NCI-H2196 treated with DMSO at 0.1 percent for 48 hours (cell line): ENCODE results near the gene SORL1.
A peak's percentile ranks its signal among the peaks of the same experiment; 100 is the strongest.

Experiments
- DNase-seq: peaks from one replicate; lab custom pipeline; 2025; ENCODE audit not compliant: unreplicated experiment; lab: John Stamatoyannopoulos, UW

SORL1 gene

DNA sequence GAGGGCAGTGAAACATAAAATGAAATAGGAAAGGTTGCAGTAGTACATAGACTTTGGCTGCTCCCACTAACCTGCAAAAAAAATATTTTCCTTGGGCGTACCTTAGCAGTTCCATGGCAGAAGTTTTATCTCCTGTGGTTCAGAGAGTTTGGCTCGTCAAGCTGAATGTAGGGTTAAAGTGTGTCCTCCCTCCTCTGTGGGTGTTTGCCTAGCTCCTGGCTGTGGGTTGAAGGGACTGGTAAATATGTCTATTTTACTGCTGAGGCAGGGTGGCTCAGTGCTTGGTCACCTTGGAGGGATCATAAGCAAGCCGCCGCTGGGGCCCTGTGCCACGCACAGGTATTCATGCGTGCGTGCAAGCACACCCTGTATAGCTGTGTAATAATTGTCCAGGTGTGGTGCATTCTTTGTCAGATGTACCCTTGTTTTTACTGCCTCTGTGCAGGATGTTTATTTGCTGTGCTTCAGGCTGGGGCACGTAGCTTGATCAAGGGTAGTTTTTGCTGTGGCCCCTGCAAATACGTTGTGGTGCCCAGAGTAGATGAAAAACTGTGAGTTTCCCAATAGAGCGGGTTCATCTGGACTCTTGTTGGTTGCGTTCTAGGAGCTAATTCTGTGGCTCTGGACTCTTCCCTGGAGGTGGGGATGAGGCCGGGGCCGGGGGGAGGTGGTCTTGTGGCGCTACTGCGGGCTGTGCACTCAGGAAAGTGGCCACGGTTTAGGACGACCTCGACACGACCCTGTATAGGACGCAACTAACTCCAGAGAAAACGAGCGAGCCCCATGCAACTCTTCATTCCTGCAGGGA lies 732 bp upstream of the SORL1 start:
- no peak for DNase-seq

- no peak for DNase-seq
Observed at GRCh38 chr11:121452609-121453150, 566 bp downstream of the SORL1 start, which contains the start of gene SORL1-AS1. Gene SORL1-AS1 (minus strand): TSS chr11:121452967.

DNA sequence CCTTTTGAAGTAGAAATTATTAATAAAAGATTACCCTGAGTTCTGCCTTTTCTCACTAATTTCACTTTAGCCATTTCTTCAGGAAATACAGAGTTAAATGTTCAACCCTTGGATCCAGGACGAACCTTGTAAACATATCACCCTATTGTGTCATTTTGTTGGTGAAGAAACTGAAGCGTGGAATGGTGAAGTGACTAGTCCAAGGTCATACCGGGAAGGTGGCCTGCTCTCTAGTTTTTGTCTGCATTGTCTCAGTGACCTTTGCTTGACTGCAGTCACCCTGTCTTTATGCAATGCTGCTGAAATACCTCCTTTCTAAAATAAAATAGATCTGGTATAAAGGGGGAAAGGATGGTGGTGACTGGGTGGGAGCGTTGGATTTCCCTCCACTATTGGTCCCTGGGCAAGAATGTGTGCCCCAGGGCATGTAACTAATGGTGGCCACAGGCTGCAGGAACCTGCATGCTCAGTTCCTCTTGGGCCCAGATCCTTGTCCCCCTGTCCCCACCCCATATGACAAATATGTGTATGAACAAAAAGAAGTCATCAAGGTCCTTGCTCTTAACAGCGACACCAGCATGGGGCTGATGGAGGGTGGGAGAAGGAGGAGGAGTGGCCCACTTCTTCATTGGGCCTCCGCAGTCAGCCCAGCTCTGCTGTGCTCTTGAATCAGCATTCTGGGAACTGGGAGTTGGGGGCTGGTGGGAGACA lies 1.6 kb downstream of the SORL1 start:
- DNase-seq = no peak

GRCh38 chr11:121455115-121455514 lies 3.0 kb downstream of the SORL1 start:
- DNase-seq = no peak

GRCh38 chr11:121456151-121456550 lies 4.0 kb downstream of the SORL1 start:
- no peak for DNase-seq

DNA sequence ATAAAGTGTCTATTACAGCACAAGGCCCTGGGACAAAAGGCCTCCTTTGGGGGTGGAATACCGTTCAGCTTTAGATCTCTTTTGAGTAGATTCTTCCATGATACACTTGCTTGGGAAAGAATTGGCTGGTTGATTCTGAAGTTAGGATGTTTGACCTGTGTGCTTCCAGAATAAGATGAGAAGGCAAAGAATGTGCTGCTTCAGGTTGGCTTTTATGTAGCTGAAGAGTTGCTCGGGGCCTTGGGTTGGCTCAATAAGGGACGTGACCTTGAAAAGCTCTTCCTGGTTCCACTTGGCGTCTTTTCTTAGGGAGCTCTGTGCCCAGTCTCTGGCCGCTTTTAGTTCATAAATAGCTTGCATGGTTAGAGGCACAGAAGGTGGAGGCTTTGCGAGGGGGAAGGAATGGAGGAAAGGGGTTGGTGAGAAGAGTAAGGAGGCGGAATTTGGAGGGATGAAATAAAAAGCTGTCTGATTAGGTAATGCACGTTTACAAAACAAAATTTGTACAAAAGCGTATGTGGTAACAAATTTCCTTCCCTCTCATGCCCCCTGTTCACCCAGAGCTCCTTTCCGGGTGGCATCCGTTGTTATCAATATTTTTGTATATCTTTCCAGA lies 4.8 kb downstream of the SORL1 start:
- DNase-seq = no peak

DNA sequence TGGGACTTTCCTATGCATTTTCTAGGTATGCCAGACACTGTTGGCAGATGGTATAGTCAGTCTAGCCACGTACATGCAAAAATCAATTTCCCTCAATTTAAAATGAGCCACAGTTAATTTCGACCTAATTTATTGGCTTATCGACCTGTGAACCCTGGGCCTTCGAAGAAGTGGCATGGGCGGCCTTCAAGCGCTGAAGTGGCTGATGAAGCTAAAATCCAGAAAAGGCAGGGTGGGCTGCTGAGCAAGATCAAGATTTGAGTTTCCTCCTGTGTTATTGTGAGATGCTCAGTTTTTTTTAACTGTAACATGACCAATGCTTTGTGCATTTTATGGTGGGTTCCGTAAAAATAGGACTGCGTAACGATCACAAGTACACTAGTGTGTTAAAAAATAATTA lies 6.4 kb downstream of the SORL1 start:
- DNase-seq = no peak

- DNase-seq = no peak
Observed at GRCh38 chr11:121459413-121460017, 7.4 kb downstream of the SORL1 start.

GRCh38 chr11:121460941-121461514 lies 8.9 kb downstream of the SORL1 start:
- DNase-seq = peak; percentile 18

- no peak for DNase-seq
Observed at GRCh38 chr11:121461843-121462242, 9.7 kb downstream of the SORL1 start.

GRCh38 chr11:121463689-121464335 lies 11.7 kb downstream of the SORL1 start:
- no peak for DNase-seq

DNA sequence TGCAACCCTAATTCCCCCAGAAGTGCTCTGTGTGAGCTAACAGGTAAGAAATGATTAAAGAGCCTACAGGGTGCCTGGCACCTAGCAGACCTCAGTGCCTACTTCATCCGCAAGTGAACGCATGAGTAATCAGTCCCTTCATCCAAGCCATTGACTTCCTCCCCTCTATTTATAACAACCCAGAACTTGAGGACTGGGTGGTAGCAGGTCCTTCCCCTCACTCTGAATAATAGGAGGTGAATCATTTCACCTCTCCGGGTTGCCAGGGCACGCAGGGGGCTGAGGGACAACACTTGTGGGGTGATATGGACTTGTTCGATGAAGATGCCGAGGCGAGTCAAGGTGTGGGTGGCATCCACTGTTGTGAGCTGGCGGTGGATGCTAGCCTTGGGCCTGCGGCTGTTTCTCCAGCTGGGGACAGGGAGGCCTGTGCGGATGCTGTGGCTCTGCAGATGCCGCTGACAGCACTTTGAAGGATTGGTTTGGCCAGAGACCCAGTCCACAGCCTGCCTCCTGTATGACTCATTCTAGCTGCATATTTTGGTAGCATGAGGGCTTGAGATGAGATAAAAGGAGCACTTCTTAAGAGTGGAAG lies 12.3 kb downstream of the SORL1 start:
- DNase-seq = peak; percentile 26

GRCh38 chr11:121465709-121466062 lies 13.6 kb downstream of the SORL1 start:
- DNase-seq = no peak

DNA sequence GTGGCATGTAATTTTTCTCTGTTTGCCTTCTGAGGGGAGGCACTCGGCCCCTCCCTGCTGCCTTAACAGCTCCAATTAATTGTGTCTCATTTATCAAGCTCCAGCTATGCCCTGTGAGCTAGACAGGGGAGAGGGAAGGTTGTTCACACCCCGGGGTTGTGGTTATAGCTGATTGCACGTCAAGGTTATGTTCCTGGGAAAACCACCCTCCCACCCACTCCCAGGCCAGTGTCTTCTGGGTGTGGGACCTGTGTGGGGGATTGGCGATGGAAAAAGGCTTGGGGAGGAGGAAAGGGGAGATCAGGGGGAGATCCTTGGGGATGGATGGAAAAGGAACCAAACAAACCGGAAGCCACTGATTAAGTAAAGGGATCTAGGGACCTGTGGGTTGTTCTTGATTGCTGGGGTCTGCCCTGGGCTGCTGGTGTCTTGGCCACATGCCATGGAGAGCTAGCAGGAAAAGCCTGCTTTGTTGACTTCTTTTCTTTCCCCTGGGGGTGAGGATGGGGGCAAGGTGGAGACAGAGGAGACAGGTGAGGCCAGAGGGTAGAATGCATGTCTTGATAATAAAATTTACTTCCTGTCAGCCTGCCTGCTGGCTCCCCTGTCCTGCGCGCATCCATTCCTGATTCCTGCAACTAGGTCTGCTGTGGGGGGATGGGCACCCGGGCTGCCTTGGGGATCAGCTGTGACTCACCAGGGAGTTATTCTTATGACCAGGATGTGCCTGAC lies 14.1 kb downstream of the SORL1 start:
- DNase-seq = peak; percentile 85

GRCh38 chr11:121467471-121467870 lies 15.4 kb downstream of the SORL1 start:
- DNase-seq = no peak

DNA sequence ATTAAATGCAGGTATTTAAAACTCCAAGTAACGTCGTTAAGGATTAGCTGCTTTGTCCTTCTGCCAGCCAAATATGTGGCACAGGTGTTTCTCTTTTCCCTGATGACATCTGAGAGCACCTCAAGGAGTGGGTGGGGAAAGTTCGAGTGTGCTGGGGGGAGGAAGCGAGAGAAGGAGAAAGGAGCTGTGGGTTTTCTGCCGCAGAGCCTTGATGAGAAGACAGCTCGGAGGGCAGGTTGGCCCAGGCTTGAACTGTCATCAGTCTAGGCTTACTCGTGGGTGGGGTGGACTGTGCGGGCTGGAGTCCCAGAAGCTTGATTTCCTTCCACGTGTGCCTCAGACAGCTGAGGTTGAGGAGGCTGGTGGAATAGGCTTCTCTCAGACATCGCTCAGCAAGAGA lies 15.9 kb downstream of the SORL1 start:
- no peak for DNase-seq

- no peak for DNase-seq
Observed at GRCh38 chr11:121469910-121470309, 17.8 kb downstream of the SORL1 start.

DNA sequence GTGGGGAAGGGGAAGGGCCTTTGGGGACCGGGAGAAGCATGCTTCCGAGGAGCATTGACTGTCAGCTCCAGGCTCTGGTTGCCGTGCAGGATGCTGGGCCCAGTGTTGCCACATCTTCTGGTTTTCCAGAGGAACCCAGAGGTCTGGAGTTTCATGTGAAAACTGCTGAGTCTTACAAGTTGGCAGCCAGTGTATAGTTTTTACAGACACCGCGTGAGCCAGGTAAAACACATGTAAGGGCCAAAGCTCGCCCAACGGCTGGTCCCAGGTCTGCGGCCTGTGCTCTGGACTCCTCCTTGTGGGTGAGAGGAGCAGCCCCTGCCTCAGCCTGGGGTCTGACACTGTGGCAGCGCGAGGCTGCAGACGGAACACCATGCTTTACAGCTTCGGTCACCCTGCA lies 19.1 kb downstream of the SORL1 start:
- no peak for DNase-seq

DNA sequence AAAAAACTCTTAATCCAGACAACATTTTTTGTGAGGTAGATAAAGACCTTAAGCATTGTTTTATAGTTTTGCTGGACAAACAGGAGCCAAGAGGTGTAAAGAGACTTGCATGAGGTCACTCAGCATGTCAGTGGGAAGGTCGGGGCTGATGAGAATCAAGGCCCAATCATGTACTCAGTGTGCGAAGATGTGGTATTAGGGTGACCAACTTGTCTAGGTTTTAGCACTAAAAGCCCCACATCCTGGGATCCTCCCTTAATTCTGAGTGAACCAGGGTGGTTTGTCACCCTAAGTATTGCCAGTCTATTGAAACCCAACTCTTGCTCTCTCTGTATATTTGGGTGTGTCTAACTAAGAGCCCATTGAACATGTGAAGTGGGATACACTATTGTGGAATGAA lies 20.2 kb downstream of the SORL1 start:
- DNase-seq = no peak
